Panc1 (cell line): ENCODE results near the gene CARD10.

Source experiments
- POLR2AphosphoS5 ChIP-seq: IDR thresholded peaks from 2 replicates; pipeline ENCODE4 v1.6.1; 2012; ENCODE audit warnings: mild to moderate bottlenecking, low read depth, low read length, moderate library complexity
- TF ChIP-seq, protein P1 (sequence below): fragments of 450-650 bp; IDR thresholded peaks from 2 replicates; pipeline ENCODE4 v1.5.1; 2017; ENCODE audit warnings: mild to moderate bottlenecking

DNA sequence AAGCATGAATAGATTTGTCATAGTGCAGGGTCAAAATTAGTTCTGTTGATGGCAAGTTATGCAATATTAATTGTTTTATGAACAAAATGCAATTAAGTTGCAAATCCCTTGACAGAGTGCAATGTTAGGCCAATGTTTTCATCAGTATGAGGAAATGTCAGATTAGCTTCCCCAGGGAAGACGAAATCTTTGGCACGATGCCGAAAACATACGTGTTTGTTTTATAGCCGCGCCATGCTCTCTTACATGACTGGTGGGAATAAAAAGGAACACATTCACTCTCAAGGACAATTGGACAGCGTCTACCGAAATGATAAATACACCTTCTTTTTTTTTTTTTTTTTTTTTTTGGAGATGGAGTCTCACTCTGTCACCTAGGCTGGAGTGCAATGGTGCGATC lies 60.0 kb downstream of the CARD10 start:
- TF ChIP-seq, protein P1, sequence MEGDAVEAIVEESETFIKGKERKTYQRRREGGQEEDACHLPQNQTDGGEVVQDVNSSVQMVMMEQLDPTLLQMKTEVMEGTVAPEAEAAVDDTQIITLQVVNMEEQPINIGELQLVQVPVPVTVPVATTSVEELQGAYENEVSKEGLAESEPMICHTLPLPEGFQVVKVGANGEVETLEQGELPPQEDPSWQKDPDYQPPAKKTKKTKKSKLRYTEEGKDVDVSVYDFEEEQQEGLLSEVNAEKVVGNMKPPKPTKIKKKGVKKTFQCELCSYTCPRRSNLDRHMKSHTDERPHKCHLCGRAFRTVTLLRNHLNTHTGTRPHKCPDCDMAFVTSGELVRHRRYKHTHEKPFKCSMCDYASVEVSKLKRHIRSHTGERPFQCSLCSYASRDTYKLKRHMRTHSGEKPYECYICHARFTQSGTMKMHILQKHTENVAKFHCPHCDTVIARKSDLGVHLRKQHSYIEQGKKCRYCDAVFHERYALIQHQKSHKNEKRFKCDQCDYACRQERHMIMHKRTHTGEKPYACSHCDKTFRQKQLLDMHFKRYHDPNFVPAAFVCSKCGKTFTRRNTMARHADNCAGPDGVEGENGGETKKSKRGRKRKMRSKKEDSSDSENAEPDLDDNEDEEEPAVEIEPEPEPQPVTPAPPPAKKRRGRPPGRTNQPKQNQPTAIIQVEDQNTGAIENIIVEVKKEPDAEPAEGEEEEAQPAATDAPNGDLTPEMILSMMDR = no peak
- no peak for TF ChIP-seq POLR2AphosphoS5
